Measurements from ENCODE around the gene PYCARD.

DNA sequence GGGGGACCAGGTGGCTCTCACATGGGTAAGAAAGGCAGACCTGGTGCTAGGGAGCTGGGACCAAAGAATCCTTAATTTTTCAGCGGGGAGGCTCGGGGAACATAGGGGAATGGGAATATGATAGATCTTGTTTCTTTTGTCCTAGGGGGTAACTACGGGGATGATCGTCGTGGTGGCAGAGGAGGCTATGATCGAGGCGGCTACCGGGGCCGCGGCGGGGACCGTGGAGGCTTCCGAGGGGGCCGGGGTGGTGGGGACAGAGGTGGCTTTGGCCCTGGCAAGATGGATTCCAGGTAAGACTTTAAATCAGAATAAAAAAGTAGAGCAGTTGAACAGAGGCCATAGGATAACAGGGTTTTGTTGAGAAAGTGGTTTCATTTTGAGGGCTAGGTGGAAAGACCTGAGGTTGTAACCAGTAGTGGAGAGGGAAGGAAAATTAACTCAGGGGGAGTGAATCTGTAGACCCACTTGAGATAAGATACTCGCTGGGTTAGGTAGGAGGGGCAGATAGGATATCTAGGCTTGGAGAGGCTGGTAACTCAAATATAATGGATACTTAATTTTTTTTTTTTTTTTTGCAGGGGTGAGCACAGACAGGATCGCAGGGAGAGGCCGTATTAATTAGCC, 11.6 kb downstream of the PYCARD start:
- no peak for TF ChIP-seq POLR2A (IDR thresholded peaks at IDR 0.05)
- TF ChIP-seq, protein P1, sequence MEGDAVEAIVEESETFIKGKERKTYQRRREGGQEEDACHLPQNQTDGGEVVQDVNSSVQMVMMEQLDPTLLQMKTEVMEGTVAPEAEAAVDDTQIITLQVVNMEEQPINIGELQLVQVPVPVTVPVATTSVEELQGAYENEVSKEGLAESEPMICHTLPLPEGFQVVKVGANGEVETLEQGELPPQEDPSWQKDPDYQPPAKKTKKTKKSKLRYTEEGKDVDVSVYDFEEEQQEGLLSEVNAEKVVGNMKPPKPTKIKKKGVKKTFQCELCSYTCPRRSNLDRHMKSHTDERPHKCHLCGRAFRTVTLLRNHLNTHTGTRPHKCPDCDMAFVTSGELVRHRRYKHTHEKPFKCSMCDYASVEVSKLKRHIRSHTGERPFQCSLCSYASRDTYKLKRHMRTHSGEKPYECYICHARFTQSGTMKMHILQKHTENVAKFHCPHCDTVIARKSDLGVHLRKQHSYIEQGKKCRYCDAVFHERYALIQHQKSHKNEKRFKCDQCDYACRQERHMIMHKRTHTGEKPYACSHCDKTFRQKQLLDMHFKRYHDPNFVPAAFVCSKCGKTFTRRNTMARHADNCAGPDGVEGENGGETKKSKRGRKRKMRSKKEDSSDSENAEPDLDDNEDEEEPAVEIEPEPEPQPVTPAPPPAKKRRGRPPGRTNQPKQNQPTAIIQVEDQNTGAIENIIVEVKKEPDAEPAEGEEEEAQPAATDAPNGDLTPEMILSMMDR (IDR thresholded peaks at IDR 0.05) = no peak

Data from testis (tissue), 2 donors.